SKM-1 treated with dmso at 0.1 percent for 144 hours (cell line): ENCODE measurements around the gene ARHGEF10L.

Experiments used
- DNase-seq: peaks from one replicate; lab custom pipeline; 2025; ENCODE audit not compliant: unreplicated experiment; lab: John Stamatoyannopoulos, UW

The ARHGEF10L gene

GRCh38 chr1:17631410-17631809, 91.9 kb downstream of the ARHGEF10L start:
- DNase-seq = no peak

DNA sequence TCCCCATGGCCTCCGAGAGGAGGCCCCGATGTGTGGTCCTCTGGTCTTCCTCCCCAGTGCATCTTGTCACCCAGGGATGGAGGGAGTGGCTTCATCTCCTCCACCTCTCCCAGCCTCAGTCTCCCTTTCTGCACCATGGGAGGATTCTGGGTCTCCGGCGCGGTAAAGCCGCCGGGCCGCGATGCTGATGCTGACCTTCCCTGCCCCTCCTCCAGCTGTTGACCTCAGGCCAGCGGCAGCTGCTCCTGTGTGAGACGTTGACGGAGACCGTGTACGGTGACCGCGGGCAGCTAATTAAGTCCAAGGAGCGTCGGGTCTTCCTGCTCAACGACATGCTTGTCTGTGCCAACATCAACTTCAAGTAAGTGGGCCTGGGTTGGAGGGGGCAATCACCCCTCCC, 92.6 kb downstream of the ARHGEF10L start:
- no peak for DNase-seq

DNA sequence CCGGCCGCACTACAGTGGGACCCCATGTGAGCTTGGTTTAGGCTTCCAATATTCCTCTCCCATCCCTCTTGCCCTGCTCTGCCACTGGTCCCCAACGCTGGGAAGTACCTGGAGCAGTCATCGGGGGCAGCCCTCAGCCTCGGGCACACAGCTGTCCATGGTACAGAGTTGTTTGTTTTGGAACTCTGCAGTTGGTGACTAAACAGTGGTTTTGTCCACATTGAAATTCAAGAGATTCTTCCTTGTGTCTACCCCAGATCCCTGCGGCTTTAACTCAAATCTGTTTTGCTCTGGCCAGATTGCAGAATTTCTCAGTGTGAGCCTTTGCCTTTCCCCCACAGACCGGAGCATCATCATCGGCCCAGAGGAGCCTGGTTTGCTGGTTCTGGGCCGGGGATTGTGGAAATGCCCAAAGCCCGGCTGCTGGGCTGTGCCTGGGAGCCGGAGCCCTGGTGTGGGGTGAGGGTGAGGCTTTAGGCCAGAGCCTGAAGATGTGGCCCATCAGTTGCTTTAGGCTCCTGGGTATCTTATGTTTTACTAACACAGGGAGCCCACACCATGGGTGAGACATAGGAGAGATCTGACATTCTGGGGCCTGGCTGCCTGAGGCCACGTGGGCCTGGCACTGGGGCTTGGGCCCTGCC, 93.2 kb downstream of the ARHGEF10L start:
- DNase-seq = no peak

GRCh38 chr1:17633654-17634053, 94.2 kb downstream of the ARHGEF10L start:
- no peak for DNase-seq

DNA sequence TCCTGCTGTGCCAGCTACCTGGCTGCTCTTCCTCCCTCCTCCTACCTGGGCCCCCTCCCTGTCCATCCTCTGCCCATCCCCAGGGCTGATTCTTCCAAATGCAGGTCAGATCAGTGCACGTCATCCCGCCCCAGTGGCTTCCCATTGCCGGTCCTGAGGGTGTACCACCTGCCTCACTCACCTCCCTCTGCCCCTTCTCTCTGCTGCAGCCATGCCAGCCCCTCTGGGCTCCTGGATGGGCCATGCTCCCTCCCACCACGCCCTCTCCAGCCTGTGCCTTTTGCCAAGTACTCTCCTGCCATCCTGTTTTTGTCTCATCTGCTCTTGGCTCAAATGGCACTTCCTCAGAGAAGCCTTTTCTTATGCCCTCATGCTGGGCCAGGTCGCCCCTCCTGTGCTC, 95.8 kb downstream of the ARHGEF10L start:
- DNase-seq = no peak

GRCh38 chr1:17635811-17636210, 96.3 kb downstream of the ARHGEF10L start:
- peak; percentile 88 for DNase-seq

GRCh38 chr1:17636612-17637011, 97.1 kb downstream of the ARHGEF10L start:
- no peak for DNase-seq

DNA sequence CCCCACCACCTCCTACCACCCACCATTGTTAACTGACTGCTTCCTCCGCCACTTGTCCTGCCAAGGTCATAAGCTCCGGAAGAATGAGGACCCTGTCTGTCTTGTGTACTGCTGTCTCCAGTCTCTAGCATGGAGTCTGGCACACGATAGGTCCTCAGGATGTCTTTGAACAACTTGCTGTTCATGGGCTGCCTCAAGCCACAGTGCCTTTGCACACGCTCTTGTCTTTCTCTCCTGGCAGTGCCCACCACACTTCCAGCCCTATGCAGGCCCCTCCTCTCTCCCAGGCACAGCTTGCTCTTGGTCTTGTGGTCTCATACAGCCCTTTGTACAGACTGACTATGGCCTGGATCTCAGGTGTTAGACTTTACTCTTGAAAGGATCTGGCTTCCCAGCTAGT, 97.6 kb downstream of the ARHGEF10L start:
- DNase-seq = no peak

DNA sequence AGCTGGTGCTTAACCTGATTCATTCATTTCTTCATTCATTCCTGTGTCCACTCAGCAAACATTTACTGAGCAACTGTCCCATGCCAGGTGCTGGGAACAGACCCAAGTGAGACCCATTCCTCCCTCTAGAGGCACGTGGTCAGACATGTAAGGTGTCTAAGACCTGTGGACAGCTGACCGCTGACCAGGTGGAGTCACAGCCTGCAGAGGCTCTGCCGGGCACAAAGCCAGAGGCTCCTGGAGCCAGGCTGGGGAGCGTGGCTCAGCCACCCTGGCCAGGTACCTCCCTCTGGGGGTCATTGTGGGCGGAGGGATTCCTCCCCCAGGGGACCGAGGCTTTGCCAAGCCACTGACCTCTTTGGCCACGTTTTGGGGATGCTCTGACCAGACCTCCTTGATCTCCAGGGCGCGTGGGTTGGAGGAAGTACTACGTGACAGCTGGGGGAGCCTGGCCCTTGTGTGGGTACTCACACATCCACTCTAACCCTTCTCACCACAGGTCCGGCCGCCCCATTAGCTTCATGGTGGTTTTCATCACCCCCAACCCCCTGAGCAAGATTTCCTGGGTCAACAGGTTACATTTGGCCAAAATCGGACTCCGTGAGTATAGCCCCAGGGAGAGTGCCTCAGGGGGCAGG, 100.3 kb downstream of the ARHGEF10L start:
- DNase-seq = no peak

DNA sequence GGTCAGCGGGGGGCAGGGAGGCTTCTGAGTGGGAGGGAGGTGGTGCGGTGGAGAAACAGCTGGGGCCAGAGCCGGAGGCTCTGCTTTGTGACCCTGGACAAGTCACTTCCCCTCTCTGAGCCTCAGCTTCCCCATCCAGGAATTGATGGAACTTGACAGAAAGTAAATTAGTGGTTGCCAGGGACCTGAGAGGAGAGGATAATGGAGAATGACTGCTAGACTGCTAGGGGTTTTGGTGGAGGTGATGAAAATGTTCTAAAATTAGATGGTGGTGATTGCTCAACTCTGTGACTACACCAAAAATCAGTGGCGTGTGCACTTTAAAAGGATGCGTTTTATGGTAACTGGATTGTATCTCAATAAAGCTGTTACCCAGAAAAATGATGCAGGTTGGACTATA, 100.9 kb downstream of the ARHGEF10L start:
- peak; percentile 88 for DNase-seq

- no peak for DNase-seq
Measured at GRCh38 chr1:17640975-17641374, 101.5 kb downstream of the ARHGEF10L start.

- DNase-seq = no peak
Measured at GRCh38 chr1:17642169-17642568, 102.7 kb downstream of the ARHGEF10L start.

GRCh38 chr1:17642943-17643342, 103.4 kb downstream of the ARHGEF10L start:
- no peak for DNase-seq

- DNase-seq = no peak
Measured at GRCh38 chr1:17643861-17644703, 104.6 kb downstream of the ARHGEF10L start.

- no peak for DNase-seq
Measured at GRCh38 chr1:17645068-17645911, 105.8 kb downstream of the ARHGEF10L start.

DNA sequence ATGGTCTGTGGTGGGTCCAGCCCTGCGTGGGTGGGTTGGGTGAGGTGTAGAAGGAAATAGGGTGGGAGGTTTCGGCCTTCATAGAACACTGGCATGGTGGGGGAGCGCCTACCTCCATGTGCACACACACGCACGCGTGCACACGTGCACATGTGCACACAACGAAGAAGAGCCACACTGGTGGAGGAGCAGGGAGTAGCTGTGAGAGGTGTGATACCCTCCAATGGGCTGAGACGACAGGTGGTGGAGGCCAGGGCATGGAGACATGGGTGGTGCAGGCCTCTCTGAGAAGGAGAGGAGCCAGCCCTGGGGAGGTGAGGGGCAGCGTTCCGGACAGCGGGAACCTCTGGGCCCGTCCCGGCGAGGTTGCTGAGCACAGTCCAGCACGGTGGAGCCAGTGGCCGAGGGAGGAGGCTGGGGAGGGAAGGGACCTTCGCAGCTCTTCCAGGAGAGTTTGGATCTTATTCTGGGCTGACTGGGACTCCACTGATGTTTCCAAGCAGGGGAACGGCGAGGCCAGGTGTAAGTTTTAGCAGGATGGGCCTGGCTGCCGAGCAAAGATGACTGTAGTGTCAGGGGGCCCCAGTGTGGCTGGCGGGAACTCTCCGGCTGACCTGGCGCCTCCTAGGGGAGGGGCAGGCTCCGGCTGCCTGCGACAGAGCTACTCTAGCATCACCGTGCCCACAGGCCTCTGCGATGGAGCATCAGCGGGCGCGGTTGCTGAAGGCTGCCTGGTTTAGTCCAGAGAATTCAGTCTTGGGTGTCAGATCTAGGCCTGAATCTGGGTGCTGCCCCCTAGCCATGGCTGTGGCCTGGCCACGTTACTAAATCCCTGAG, 107.2 kb downstream of the ARHGEF10L start:
- no peak for DNase-seq

DNA sequence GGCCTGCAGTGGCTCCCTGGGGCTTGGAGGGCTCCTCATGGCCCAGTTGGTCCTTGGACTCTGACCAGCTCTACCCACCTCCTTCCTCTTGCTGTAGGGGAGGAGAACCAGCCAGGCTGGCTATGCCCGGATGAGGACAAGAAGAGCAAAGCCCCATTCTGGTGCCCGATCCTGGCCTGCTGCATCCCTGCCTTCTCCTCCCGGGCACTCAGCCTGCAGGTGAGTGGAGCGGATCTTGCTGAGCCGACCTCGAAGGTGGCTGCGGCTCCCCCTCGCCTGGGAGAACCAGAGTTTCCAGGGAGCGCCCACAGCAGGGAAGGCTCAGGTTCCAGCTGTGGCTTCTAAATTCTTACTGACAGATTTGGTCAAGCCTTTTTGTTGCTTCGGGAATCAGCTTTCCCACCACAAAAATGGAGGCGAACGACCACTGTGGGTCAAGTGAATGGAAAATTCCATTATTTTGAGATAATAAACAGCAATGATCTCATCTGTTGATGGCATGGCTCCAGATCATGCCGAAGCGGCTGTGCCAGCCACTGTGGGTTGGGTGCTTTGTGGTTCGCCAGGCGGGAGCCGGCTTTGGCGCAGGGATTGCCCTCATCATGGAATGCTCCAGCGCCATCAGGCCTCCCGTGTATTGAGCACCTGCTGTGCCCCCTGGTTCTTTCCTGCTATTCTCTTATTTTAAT, 109.1 kb downstream of the ARHGEF10L start:
- DNase-seq = no peak

- DNase-seq = no peak
Measured at GRCh38 chr1:17649371-17650106, 110.0 kb downstream of the ARHGEF10L start.

GRCh38 chr1:17653276-17653675, 113.8 kb downstream of the ARHGEF10L start:
- no peak for DNase-seq
